Measurements from ENCODE around the gene FADS6. TPM values are rescaled to one million over a fixed set of nuclear protein-coding genes. Genes with fewer than 3 reads are reported as not detected.

Gene FADS6
- total and polyA plus RNA-seq, 10 of the 15 experiments (the other 5 are each of a cell fraction or from before 2014, with no cell fraction given), result not detected

- TF ChIP-seq NKRF (conservative IDR thresholded peaks at IDR 0.05) (no peak), ZBTB4 (CRISPR knock-in tag; IDR thresholded peaks at IDR 0.05) (no peak), ATF7 (IDR thresholded peaks at IDR 0.05; ENCODE audit: low read depth) (no peak), BHLHE40 (IDR thresholded peaks at IDR 0.05; ENCODE audit: borderline replicate concordance in 1 of 2, low read depth in 2 of 2, low read length in 1 of 2) (no peak), NFIC (IDR thresholded peaks at IDR 0.05; ENCODE audit: low read depth, low read length) (no peak), YBX1 (IDR thresholded peaks at IDR 0.05) (no peak), ZBTB11 (CRISPR knock-in tag; IDR thresholded peaks at IDR 0.05) (no peak), RUNX3 (IDR thresholded peaks at IDR 0.05; ENCODE audit: low read length) (no peak), RELB (IDR thresholded peaks at IDR 0.05; ENCODE audit: low read depth) (no peak), ZSCAN29 (IDR thresholded peaks at IDR 0.05) (no peak), BCLAF1 (IDR thresholded peaks at IDR 0.05) (no peak), BCL11A (IDR thresholded peaks at IDR 0.05; ENCODE audit: low read depth, low read length) (no peak)
Measured at GRCh38 chr17:74868908-74869255, 24.6 kb downstream of the FADS6 start (continued).

Data from GM12878 (cell line).